Measurements from ENCODE around the gene CSMD2.
"Not testable (repeated sequence)": the region's sequence is repeated elsewhere in the genome, so short reads cannot be mapped to it uniquely, and the experiment has no call there.

CSMD2 gene

GRCh38 chr1:34050709-34051485 is 114.1 kb downstream of the CSMD2 start:
- no peak for DNase-seq

DNA sequence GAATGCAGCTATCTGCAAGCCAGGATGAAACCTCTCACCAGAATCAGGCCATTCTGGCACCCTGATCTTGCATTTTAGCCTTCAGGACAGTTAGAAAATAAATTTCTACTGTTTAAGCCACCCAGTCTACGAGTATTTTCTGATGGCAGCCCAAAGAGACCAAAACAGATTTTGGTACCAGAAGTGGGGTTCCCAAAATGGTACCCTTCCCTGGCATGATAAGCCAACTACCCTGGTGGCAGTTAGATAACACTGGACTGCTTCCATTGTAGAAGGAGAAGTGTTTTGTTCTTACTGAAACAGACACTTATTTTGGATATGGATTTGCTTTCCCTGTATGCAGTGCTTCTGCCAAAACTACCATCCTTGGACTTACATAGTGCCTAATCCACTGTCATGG is 115.0 kb downstream of the CSMD2 start:
- DNase-seq: no peak

- DNase-seq: no peak
Observed at GRCh38 chr1:34049477-34049876, 115.6 kb downstream of the CSMD2 start.

DNA sequence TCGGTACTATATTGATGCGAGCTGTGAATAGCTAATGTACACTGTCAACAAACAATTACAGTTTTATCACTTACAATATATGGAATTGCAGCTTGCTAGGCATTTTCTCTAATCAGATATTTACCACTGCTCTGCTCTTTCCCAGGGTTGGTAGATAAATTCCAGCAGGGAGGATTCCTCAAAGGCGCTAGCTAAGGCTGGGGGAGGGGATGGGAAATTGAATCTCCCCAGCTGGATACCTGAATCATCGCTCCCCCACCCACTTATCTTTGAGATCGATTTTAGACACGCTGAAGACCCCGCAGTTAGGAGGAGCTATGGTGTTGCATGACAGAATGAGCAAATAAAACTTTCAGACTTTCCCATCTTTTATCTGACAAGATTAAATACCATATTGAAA is 127.2 kb downstream of the CSMD2 start:
- no peak for DNase-seq

GRCh38 chr1:34037109-34037508 is 127.9 kb downstream of the CSMD2 start:
- no peak for DNase-seq

DNA sequence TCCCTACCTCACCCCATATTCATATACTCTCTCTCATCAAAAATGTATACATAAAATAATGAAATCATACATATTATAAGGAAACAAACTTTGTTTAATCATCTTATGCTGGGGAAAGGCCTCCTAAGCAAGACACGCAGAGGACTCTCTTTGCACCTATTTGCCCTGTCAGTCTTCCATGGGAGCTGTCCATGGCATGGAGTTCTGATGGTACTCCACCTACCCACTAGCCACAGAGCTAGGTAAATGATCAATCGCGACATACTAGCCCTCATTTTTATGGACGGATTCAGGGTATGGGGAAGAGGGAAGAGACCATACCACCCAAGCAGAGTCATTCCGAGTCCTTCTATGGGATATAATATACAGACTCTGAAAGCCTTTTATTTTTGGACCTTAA is 131.0 kb downstream of the CSMD2 start:
- DNase-seq: no peak

DNA sequence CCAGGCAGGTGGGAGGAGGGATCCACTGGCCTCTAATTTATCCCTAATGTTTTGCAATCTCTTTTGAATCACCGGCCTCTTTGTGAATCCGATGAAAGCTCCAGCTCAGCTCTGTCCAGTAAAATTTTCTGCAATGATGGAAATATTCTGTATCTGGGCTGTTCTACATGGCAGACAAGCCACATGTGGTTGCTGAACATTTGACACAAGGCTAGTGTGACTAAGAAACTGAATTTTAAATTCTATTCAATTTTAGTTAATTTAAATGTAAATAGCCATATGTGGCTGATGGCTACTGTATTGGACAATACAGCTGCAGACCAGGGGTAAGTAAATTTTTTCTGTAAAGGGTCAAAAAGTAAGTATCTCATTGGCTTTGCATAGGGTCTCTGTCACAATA is 135.1 kb downstream of the CSMD2 start:
- no peak for DNase-seq

GRCh38 chr1:34029515-34029914 is 135.5 kb downstream of the CSMD2 start:
- DNase-seq: no peak

GRCh38 chr1:34028381-34029055 is 136.5 kb downstream of the CSMD2 start:
- no peak for DNase-seq

DNA sequence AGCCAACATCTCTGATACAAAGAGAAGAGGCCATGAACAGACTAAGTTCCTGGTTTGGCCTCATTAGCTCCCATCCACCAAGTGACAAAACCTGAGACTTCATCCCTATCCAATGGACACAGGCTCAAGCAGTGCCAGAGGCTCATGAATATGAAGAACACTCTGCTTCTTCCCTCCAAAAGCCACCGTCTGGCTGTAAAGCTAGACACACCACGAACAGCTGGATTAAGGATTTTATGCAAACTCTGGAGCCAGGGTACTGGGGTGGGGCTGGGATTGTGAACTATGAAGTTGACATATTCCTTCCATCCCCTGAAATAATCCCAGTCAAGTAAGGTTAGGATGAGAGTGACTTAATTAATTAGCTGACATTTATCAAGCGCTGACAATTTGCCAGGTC is 139.4 kb downstream of the CSMD2 start:
- DNase-seq: no peak

GRCh38 chr1:34024485-34024884 is 140.5 kb downstream of the CSMD2 start:
- no peak for DNase-seq

GRCh38 chr1:34019741-34020552 is 145.1 kb downstream of the CSMD2 start:
- no peak for DNase-seq

GRCh38 chr1:34018285-34018684 is 146.7 kb downstream of the CSMD2 start:
- no peak for DNase-seq

- DNase-seq: not testable (repeated sequence)
Observed at GRCh38 chr1:34016281-34016680, 148.7 kb downstream of the CSMD2 start.

DNA sequence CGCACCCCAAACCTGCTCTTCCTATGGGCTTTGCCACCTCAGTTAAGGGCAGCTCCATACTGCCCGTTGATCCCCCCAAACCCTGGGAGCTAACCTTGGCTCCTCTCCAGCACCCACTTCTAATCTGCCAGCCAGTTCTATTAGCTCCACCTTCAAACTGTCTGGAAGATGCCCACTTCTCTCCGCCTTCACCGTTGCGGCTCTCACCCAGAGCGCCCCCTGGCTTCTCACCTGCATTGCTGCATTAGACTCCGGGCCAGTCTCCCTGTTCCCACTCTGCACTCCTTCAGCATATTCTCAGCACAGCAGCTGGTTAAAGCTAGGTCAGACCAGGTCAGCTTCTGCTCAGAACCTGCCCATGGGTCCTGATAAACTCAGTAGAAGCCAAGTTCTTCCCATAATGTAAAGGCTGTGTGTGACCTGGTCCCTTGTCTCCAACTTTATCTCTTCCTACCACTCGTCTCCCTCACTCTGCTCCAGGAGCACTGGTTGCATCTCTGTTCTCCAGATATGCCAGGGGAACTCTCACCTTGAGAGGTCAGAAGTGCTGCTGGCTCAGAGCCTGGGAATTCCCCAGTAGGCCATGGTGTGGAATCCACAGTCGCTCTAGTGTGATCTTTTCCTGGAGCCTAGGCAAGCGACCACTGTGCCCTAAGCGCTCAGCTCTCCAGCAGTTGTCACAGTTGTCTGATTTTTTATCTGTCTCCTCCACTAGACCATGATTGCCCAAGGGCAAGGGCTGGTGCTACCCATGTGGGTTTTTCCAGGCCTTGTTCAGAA is 150.9 kb downstream of the CSMD2 start:
- DNase-seq: no peak

DNA sequence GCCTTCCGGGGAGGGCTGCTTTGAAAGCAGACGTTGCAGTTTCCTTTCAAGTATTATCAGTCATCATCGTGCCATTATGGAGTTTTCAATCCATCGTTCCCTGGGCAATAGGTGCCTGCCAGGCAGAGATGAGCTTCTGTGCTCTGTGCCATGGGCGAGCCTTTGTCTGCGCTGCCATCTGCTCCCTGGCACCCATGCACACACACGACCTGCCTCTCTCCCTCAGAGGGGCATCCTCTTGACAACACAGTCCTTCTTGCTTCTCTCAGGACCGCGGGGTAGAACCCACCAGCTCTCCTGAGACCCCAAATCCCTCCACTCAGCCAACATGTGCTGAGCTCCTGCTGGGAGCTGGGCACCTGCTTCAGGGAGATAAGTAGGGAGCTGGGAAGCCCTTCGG is 151.9 kb downstream of the CSMD2 start:
- DNase-seq: no peak

GRCh38 chr1:34009340-34009985 is 155.6 kb downstream of the CSMD2 start:
- DNase-seq: no peak

DNA sequence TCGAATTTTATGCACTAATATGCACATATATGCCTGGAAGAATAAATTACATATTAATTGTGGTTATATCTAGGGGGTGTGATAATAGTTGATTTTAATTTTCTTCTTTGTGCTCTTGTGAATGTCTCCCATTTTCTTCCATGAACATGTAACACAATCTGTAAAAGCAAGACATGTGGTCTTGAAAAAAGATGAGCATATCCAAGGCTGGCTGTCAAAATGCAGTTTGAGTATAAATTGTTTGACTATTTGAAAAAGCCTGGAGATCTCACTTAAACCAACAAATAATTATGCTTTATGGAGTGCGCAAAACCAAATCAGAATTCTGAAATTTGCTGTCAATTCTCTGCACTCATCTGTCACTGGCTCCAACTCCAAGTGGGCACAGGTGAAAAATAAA is 157.3 kb downstream of the CSMD2 start:
- DNase-seq: no peak

GRCh38 chr1:34005309-34005708 is 159.7 kb downstream of the CSMD2 start:
- no peak for DNase-seq

DNA sequence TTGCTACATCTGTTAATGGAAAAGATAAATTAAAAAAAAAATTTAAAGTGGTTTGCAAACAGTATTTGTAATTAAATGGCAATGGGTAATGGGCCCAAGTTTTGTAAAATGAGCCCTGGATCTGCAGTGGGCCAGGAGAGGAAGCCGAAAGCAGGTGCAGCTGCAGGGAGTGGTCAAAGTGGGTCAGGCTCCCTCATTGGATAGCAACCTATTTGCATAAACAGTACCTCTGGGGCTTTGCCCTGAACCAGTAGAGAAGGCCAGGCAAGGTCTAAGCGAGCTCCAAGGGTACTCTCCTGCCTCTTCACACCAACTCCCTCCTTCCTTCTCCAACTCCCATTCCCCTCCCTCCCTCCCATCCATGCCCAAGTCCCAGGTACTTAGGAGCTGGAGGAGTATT is 162.2 kb downstream of the CSMD2 start:
- DNase-seq: no peak

DNA sequence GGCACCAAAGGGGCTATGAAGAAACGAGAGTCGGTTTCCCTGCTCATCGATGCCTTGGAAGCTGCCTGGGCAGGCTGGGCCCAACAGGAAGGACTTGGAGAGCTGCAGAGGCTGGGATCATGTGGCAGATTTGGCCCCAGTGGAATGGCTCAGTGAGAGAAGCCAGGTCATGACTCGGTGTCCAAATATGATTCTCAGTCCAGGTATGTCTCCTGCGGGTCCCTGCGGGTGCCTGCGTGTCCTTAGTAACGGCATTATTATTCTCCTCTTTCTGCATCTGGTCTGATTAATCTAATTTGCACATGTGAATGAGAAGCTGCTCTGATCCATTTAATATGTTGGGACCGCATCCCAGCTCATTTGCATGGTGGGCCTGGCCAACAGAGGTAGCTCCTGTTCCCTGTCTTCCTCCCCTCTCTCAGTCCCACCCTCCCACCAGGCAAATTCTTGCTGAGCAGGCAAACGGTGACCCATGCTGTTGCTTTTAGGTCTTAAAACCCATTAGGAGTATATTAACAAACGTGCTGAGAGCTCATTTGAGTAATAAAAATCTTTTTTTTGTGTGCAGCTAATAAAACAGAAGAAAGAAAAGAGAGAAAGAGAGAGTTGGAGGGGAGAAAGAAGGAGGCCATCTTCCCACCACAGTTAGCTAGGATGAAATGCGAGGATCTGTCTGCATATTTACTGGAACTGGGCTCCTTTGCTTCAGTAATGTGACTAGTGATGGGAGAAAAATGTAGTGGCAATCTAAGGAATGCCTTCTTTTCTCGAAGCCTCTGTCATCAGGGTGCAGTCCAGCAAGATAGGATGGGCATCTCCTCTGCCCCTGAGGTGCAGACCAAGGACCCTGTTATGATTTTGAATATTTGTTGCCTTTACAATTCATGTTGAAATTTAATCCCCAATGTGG is 167.6 kb downstream of the CSMD2 start:
- no peak for DNase-seq
